Measurements from ENCODE around the gene DUSP21.

GRCh38 chrX:44795945-44796450 is 47.8 kb upstream of the DUSP21 start:
- no peak for TF ChIP-seq CTCF (IDR thresholded peaks at IDR 0.05)
- no peak for TF ChIP-seq POLR2A (IDR thresholded peaks at IDR 0.05)
